NB4 (cell line): Measurements from ENCODE around the gene NAB1.
"Not testable (repeated sequence)": the region's sequence is repeated elsewhere in the genome, so short reads cannot be mapped to it uniquely, and the experiment has no call there.

Experiments
- DNase-seq: peaks from one replicate; pipeline ENCODE4 v3.0.0; 2010; ENCODE audit warnings: low read depth
- H3K4me3 ChIP-seq: one replicate; pipeline ENCODE4 v1.5.1; 2011; ENCODE audit warnings: mild to moderate bottlenecking, low read depth, low read length, moderate library complexity
- CTCF ChIP-seq: IDR thresholded peaks from one replicate; pipeline ENCODE4 v1.5.1; 2012; ENCODE audit warnings: low read depth, low read length
- MYC ChIP-seq: IDR thresholded peaks from 2 replicates; pipeline ENCODE4 v1.6.1; 2011; ENCODE audit warnings: low read depth, low read length
- POLR2A ChIP-seq: IDR thresholded peaks from 2 replicates; pipeline ENCODE4 v1.6.1; 2011; ENCODE audit warnings: mild to moderate bottlenecking; ENCODE audit not compliant: insufficient read length; ENCODE audit errors: extremely low read depth
- TF ChIP-seq, protein P1 (sequence below): IDR thresholded peaks from 2 replicates; pipeline ENCODE4 v1.6.1; 2011; ENCODE audit warnings: low read depth, low read length

NAB1 gene

GRCh38 chr2:190696792-190697398, 48.0 kb downstream of the NAB1 start:
- DNase-seq, result no peak
- no peak overlapping the region for H3K4me3 ChIP-seq
- TF ChIP-seq CTCF (no peak), MYC (no peak), POLR2A (no peak)
- TF ChIP-seq, protein P1, sequence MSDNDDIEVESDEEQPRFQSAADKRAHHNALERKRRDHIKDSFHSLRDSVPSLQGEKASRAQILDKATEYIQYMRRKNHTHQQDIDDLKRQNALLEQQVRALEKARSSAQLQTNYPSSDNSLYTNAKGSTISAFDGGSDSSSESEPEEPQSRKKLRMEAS, result no peak

GRCh38 chr2:190697421-190697820, 48.5 kb downstream of the NAB1 start:
- no peak overlapping the region for H3K4me3 ChIP-seq
- no peak for TF ChIP-seq POLR2A
- no peak for TF ChIP-seq CTCF
- TF ChIP-seq MYC, result no peak
- TF ChIP-seq, protein P1, result no peak
- DNase-seq, result no peak

DNA sequence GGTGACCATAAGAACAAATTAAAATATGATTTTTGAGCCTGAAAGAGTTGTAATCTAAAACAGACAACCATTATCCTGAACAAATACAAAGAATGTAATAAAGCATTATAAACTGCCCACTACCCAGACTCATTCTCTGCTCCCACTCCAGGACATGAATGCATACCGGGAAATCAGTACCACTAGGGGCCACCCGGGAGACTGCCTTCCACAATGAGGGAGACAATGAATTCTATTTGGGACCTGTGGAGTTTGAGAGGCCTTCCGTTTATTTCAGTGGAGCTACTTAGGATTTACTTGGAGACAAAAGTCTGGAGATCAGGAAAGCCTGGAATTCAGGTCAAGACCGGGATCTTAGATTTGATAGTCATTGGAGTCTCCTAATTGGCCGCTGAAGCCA, 50.0 kb downstream of the NAB1 start:
- DNase-seq, result no peak
- TF ChIP-seq MYC (no peak), CTCF (no peak), POLR2A (no peak)
- H3K4me3 ChIP-seq, result no peak overlapping the region

DNA sequence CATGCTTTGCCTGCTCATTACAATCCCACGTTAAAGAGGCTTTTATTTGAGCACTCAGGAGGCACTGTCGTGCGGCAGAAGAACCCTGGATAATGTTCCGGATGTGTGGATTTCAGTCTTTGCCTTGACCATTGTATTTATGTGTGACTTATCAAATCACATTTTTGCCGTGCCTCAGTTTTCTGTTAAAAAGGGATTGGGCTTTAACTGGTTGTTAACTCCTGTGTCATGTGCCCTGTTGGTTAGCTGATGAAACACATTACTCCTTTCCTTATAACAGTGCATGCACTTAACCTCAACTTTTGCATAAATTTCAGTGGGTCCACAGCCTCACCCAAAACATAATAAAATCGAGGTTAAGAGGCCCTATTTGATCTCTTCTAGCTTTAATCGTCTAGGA, 52.7 kb downstream of the NAB1 start:
- no peak for TF ChIP-seq MYC
- TF ChIP-seq, protein P1, result no peak
- no peak for TF ChIP-seq CTCF
- no peak for TF ChIP-seq POLR2A
- no peak for DNase-seq
- no peak overlapping the region for H3K4me3 ChIP-seq

DNA sequence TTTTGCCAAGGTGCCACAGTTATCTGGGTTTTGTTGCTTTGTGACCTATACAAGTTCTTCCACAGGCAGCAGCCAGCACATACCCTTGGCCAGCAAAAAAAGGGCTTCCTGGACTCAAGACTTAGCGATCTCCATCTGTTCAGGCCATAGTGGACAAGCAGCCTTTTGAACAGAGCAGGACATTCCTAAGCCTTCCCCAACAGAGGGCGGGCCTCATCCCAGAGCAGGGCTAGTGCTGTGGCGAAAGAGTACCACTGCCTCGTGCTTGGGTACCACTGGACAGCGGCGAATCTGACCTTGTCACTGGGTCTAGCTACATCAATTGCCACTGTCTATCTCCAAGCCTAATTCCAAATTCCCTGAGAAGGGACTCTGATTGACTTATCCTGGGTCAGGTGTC, 56.4 kb downstream of the NAB1 start:
- no peak for DNase-seq
- H3K4me3 ChIP-seq, result no peak overlapping the region
- TF ChIP-seq, protein P1, result no peak
- TF ChIP-seq CTCF, result no peak
- TF ChIP-seq MYC, result no peak
- no peak for TF ChIP-seq POLR2A

DNA sequence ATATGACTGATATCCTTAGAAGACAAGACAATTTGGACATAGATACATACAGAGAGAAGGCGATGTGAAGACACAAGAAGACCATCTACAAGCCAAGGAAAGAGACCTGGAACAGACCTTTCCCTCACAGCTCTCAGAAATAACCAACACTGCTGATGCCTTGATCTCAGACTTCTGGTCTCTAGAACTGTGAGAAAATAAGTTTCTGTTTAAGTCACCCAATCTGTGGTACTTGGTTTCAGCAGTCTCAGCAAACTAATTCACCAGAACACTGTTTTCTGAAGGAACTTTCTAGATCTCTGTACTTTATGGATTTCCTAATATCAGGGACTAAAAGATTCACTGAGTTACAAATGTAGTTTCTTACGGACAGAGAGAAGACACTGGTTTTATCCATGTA, 58.8 kb downstream of the NAB1 start:
- no peak for DNase-seq
- TF ChIP-seq CTCF, result no peak
- TF ChIP-seq, protein P1, result no peak
- no peak for TF ChIP-seq POLR2A
- TF ChIP-seq MYC, result no peak
- no peak overlapping the region for H3K4me3 ChIP-seq

GRCh38 chr2:190708650-190709049, 59.8 kb downstream of the NAB1 start:
- DNase-seq, H3K4me3 ChIP-seq: not testable (repeated sequence)
